ENCODE data around the gene NINL.

DNA sequence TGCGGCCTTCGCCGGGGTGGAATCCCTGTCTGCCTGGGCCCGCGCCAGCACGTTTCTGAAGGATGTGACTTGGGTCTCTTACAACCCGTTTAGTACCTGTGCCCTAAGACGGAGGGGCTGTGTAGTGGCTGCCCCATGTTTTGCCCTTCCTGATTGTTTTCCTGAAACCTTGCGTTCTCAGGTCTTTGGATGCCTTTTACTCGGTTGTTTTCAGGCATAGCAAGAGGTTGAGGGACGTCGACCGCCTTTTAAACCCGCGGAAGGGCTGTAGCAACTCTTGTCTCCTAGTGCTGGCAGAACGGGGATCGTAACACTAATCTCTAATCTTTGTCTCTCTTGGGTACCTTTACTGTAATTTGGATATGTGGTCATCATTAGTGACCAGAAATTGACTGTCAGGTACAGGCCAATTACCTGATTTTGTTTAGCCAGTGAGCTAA lies 39.2 kb upstream of the NINL start:
- TF ChIP-seq, protein P1, sequence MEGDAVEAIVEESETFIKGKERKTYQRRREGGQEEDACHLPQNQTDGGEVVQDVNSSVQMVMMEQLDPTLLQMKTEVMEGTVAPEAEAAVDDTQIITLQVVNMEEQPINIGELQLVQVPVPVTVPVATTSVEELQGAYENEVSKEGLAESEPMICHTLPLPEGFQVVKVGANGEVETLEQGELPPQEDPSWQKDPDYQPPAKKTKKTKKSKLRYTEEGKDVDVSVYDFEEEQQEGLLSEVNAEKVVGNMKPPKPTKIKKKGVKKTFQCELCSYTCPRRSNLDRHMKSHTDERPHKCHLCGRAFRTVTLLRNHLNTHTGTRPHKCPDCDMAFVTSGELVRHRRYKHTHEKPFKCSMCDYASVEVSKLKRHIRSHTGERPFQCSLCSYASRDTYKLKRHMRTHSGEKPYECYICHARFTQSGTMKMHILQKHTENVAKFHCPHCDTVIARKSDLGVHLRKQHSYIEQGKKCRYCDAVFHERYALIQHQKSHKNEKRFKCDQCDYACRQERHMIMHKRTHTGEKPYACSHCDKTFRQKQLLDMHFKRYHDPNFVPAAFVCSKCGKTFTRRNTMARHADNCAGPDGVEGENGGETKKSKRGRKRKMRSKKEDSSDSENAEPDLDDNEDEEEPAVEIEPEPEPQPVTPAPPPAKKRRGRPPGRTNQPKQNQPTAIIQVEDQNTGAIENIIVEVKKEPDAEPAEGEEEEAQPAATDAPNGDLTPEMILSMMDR (IDR thresholded peaks at IDR 0.05), result no peak
- no peak for TF ChIP-seq POLR2A (IDR thresholded peaks at IDR 0.05)
